ENCODE results near the gene MRPS21. TPM values are rescaled to one million over a fixed set of nuclear protein-coding genes. Genes with fewer than 3 reads are reported as not detected.
A peak's percentile ranks its signal among the peaks of the same experiment; 100 is the strongest.

MRPS21 gene
- total RNA-seq, 1 donor from 2014 or later: 65.6 TPM

DNA sequence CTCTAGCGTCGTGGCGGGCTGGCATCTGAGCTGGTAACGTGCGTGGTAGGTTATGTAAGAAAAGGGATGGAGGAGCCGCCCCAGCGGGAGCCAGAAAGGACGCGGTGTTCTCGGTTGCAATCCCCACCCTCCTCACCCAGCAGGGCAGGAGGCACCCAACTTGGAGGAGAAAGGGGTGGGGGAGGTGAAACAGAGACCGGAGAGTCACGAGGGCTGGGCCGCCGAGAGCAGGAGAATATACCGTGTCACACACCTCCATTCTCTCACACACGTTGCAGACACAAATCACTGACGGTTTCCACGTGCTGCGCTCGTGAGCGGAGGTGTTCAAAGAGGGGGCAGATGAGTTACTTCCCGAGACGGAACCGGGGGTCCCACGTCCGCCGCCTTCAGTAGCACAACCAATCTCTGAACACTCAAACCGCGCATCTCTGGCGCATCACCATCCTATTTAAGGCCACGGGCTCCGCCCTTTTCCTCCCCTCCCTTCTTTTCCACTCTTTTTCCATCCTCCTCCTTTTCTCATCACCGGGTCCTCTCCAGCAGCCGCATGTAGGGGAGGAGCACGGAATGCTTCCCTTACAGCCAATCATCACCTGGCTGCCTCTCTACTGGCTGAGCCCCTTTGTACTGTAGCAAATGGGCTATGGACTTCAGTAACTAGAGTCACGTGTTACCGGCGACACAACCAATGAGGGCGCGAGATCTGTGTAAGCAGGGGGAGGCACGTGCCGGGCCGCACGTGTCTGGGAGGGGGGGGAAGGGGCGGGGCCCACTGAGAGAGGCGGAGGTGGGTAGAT is 11.7 kb upstream of the MRPS21 start, which contains the start of gene CIART:
Gene CIART, plus strand, starts transcription at position 797 of the 800 bp plus-strand sequence. CDS start 714 bp downstream, outside the sequence.
- H3K36me3 Mint-ChIP-seq: peaks cover 13% of the 10 kb centered on the region
- no peaks in the 10 kb centered on the region for H3K9me3 Mint-ChIP-seq
- H3K27ac Mint-ChIP-seq: peak within 1 kb of the TSS; percentile 88
- H3K27me3 Mint-ChIP-seq (ENCODE audit: low read depth): peaks cover 23% of the 10 kb centered on the region
- H3K4me1 Mint-ChIP-seq: peaks cover 34% of the 10 kb centered on the region
- H3K4me3 Mint-ChIP-seq: peak within 1 kb of the TSS; percentile 74
- TF ChIP-seq, protein P1, sequence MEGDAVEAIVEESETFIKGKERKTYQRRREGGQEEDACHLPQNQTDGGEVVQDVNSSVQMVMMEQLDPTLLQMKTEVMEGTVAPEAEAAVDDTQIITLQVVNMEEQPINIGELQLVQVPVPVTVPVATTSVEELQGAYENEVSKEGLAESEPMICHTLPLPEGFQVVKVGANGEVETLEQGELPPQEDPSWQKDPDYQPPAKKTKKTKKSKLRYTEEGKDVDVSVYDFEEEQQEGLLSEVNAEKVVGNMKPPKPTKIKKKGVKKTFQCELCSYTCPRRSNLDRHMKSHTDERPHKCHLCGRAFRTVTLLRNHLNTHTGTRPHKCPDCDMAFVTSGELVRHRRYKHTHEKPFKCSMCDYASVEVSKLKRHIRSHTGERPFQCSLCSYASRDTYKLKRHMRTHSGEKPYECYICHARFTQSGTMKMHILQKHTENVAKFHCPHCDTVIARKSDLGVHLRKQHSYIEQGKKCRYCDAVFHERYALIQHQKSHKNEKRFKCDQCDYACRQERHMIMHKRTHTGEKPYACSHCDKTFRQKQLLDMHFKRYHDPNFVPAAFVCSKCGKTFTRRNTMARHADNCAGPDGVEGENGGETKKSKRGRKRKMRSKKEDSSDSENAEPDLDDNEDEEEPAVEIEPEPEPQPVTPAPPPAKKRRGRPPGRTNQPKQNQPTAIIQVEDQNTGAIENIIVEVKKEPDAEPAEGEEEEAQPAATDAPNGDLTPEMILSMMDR (IDR thresholded peaks at IDR 0.05; ENCODE audit: unreplicated experiment): no peak
- peak; percentile 75 to 81 for DNase-seq (ENCODE audit: low spot score in 2 of 2, unreplicated experiment in 2 of 2)

DNA sequence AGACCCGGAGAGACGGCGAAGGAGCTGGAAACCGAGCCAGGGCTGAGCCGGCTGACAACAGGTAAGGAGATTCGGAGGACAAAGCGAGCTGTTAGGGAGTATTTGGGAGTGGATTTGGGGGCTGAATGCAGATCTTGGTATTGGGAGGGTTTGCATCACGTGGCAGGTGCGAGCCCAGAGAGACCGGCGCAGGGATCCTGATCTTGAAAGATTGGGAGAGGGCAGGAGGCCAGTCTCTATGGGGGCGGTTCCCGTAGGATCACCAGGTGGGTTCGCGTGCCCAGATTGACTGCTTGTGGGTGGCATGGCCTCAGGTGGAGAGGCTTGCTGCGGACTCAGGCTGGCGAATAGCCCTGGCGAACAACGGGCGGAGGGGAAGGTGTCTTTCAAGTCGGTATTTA is 11.1 kb upstream of the MRPS21 start:
- Mint-ChIP-seq H3K36me3 (peaks cover 12% of the 10 kb centered on the region), H3K27ac (peak overlapping the region; percentile 87), H3K27me3 (ENCODE audit: low read depth) (peaks cover 24% of the 10 kb centered on the region), H3K4me3 (peak overlapping the region; percentile 74), H3K4me1 (peaks cover 34% of the 10 kb centered on the region), H3K9me3 (no peaks in the 10 kb centered on the region)
- TF ChIP-seq, protein P1 (IDR thresholded peaks at IDR 0.05; ENCODE audit: unreplicated experiment): no peak
- peak in 1 of 2 experiments; percentile 53 for DNase-seq (ENCODE audit: low spot score in 2 of 2, unreplicated experiment in 2 of 2)

DNA sequence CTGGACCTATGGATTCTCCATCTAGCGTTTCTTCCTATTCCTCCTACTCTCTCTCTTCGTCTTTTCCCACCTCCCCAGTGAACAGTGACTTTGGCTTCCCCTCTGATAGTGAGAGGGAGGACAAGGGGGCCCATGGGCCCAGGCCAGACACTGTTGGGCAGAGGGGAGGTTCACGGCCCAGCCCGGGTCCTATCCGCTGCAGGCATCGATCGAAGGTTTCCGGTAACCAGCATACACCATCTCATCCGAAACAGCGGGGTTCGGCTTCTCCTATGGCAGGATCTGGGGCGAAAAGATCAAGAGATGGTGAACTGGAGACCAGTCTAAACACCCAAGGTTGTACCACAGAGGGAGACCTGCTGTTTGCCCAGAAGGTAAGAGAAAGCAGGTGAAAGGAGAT is 10.4 kb upstream of the MRPS21 start:
- peak overlapping the region; percentile 74 for H3K4me3 Mint-ChIP-seq
- no peak for DNase-seq (ENCODE audit: low spot score in 2 of 2, unreplicated experiment in 2 of 2)
- H3K4me1 Mint-ChIP-seq: peaks cover 30% of the 10 kb centered on the region
- peaks cover 12% of the 10 kb centered on the region for H3K36me3 Mint-ChIP-seq
- TF ChIP-seq, protein P1 (IDR thresholded peaks at IDR 0.05; ENCODE audit: unreplicated experiment): no peak
- H3K9me3 Mint-ChIP-seq: no peaks in the 10 kb centered on the region
- H3K27me3 Mint-ChIP-seq (ENCODE audit: low read depth): peaks cover 25% of the 10 kb centered on the region
- H3K27ac Mint-ChIP-seq: peak overlapping the region; percentile 31

DNA sequence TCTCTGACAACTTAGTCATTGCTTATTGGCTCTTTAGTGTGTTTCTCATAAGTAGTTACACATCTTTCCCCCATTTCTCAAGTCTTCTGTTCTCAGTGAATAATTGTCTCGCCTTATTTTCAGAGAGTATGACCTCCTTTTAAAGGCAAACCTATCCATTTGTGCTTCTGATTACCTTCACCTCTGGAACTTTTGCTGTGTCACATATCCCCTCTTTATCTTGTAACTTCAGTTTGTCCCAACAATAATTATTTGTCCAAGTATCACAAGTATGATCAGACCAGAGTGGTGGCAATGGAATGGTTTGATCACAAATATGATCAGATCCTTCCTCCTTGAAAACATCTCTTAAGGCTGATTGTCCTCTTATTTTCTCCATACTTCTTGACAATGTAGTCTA is 5.3 kb upstream of the MRPS21 start:
- no peaks in the 10 kb centered on the region for H3K9me3 Mint-ChIP-seq
- no peak overlapping the region for H3K27ac Mint-ChIP-seq
- H3K4me3 Mint-ChIP-seq: no peak overlapping the region
- H3K36me3 Mint-ChIP-seq: peaks cover 12% of the 10 kb centered on the region
- TF ChIP-seq, protein P1 (IDR thresholded peaks at IDR 0.05; ENCODE audit: unreplicated experiment): no peak
- DNase-seq (ENCODE audit: low spot score in 2 of 2, unreplicated experiment in 2 of 2): no peak
- peaks cover 15% of the 10 kb centered on the region for H3K27me3 Mint-ChIP-seq (ENCODE audit: low read depth)
- H3K4me1 Mint-ChIP-seq: peaks cover 10% of the 10 kb centered on the region

DNA sequence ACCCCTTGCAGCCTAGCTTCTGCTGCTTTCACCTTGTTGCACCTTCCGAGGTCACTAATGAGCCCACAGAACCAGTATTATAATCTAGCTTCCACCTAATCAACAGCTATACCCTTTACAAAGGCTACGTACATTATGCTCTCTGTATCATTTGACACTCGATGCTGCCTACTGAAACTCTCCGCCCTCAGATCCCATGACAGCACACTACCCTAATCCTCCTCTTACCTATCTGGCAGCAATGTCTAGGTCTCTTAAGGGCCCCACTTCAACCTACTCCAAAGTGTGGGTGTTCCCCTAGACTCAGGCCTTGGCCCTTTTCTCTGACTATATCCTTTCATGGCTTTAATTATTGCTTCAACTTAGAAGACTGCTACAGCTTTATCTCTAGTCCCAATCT is 4.8 kb upstream of the MRPS21 start:
- TF ChIP-seq, protein P1 (IDR thresholded peaks at IDR 0.05; ENCODE audit: unreplicated experiment): no peak
- no peak overlapping the region for H3K27ac Mint-ChIP-seq
- H3K4me1 Mint-ChIP-seq: peaks cover 9% of the 10 kb centered on the region
- H3K4me3 Mint-ChIP-seq: no peak overlapping the region
- H3K9me3 Mint-ChIP-seq: no peaks in the 10 kb centered on the region
- DNase-seq (ENCODE audit: low spot score in 2 of 2, unreplicated experiment in 2 of 2): no peak
- H3K27me3 Mint-ChIP-seq (ENCODE audit: low read depth): peaks cover 11% of the 10 kb centered on the region
- H3K36me3 Mint-ChIP-seq: peaks cover 9% of the 10 kb centered on the region

Data from mesothelial cell of epicardium (in vitro differentiated cells).